Dermis microvascular lymphatic vessel endothelial cell (primary cell): ENCODE measurements around the gene SLC22A6. TPM values are rescaled to one million over a fixed set of nuclear protein-coding genes. Genes with fewer than 3 reads are reported as not detected.
"Not testable (repeated sequence)": the region's sequence is repeated elsewhere in the genome, so short reads cannot be mapped to it uniquely, and the experiment has no call there.

Experiments used
- DNase-seq, 2 donors: peaks; one replicate each; pipeline versions ENCODE4 v3.0.0 to v3.0.0-alpha.2; 2010; ENCODE audit warnings: low read depth in 2 of 2
- total RNA-seq: library from RNA; depleted of rRNA; stranded (reverse); fragments of >200 nt; gene quantifications from 2 replicates; pipeline ENCODE4 v1.2.1, GENCODE V29; 2014

Gene SLC22A6
- total RNA-seq, 1 donor from 2014 or later, result not detected

DNA sequence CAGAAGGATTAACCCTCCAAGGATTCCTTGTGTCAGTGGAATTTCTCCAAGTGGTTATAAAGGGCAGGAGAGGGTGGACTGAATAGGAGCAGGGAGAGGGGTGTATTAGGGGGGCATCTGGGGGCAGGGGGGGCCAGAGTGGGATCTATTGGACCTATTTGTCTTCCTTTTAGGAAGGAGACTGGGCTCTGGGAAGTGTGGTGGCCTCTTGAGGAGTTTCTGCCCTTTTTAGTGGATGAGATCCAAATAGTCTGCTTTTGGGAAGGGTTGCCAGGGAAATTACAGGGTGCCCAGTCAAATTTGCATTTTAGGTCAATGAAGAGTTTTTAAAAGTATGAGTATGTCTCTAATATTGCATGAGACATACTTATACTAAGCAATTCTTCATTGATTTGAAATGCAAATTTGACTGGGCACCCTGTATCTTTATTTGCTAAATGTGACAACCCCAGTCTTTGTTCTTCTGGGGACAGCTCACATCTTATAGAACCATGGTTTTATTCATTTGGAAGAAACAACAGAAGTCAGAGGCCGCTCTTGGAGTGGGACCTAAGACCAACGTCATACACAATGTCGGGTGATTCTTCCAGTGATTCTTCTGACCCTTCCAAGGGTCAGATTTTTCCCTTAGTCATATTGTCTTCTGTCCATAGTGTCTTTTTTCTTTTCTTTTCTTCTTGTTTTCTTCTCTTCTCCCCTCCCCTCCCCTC is 429 bp upstream of the SLC22A6 start:
- DNase-seq, result no peak

DNA sequence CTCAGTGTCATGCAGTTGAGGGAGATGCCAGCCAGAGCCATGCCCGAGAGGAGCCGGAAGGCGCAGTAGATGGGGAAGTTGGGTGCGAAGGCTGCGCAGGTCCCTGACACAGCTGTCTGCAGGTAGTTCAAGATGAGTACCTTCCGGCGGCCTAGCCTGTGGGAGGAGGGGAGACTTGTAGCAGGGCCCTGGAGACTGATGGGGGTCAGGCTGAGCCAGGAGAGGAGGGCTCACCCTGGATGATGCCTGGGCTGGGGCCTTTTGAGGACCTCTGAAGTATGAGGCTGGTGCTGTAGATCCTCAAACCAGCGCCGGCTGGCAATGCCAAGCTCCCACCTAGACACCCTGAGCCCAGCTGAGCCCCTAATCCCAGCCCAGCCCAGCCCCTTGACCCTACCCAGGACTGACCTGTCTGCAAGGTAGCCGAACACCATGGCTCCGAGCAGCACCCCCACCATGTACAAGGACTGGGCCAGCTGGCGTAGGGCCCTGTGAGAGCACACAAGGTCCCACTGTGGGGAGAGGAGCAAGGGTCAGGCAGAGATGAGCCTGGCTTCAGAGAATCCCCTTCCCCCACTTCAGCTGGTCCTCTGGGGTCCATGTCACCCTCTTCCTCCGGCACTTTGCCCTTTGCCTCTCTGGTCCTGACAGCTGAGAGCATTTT is 1.1 kb downstream of the SLC22A6 start:
- DNase-seq, result no peak

DNA sequence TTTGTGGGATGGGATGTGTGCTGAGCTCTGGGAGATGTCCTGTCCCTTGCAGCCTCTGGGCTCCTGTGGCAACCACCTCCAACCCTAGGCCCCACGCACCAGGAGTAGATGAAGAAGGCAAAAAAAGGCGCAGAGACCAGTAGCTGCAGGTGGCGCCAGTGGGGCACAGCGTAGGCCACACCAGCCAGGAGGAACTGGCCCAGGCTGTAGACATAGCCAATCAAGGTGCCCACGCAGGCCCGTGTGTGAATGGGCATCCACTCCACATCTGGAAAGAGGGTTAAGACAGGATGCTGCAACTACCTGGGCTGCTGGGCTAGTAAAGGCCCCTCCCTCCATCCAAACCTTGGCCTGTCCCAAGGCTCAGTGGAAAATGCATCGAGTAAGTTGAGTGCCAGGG is 3.0 kb downstream of the SLC22A6 start:
- no peak for DNase-seq

DNA sequence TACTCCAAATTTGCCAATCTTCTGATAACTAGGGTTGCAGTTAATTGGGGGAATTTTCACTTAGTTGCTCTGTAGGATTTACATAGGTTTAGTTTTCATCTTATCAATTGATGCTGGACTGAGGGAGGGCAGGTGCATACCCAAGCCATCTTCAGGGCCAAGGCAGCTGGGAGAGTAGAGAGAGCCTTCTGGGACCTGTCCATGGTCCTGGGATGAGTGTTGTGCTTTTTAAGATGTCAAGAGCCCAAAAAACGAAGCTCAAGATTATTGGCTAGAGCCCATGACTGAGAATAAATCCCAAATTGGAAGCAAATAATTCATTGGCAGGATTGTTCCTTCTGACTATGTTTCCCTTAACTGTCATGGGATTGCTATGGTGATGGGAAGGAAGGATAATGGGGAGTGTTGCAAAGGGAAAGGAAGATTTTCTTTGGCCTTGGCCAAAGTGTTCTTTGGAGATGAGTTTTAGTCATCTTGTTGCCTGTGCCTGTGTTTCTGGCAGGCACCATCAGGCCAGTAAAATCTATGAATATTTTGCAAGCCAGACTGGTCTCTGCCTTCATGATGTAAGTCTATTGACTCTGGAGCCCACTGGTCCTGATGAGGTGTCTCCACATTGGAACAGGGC is 4.5 kb downstream of the SLC22A6 start:
- DNase-seq, result peak in 1 of 2 donors; percentile 15

DNA sequence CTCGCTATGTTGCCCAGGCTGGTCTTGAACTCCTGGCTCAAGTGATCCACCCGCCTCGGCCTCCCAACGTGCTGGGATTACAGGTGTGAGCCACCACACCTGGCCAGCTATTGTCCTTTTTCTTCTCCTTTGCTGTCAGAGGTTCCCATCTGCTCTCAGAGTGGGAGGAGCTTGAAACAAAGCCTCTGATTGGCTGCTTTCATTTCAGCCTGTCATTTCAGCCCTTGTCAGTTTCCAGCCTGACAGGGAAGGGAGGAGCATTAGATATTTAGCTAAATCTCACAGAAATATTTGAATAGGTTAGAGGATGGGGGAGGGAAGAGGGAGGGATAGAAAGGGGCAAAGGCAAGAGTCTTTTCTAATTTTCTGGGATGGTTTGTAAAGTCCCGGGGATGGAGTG is 8.7 kb downstream of the SLC22A6 start:
- DNase-seq, result no peak

DNA sequence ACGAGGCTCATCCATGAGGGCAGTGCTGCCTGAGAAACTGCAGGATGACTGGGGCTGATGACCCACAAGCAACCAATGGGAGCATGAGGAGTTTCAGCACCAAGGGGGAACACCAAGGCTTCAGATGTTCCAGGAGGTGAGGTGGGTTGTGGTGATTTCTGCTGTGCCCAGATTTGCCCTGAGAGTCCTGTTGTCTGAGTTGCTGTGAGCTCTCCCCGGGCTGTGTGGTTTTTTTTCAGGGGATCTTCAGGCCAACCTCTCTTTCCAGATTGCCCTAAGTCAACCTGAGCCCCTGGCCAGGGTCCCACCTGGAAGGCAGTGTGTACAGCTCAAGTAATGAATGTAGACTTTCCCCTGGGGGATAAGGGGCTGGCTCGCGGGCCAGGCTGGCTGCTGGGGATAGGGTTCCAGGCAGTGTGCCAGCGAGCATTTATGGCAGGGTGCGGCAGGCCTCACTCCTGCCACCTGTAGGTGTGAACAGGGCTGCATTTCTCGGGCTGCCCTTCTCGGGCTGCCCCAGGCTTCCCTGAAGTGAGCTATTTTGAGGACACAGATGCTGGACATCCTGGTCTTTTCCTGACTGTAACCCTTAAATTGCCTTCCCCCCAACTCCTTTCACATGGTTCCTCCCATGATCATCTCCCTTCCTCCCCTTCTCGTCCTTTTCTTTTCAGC is 9.8 kb downstream of the SLC22A6 start:
- DNase-seq, result peak in 1 of 2 donors; percentile 5

DNA sequence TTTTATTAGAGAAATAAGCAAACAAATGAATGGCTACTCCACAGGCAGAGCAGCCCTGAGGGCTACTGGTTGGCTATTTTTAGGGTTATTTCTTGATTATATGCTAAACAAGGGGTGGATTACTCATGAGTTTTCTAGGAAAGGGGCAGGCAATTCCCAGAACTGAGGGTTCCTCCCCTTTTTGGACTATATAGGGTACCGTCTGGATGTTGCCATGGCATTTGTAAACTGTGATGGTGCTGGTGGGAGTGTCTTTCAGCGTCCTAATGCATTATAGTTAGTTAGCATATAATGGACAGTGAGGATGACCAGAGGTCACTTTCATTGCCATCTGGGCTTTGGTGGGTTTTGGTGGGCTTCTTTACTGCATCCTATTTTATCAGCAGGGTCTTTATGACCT is 19.2 kb downstream of the SLC22A6 start:
- no peak for DNase-seq

DNA sequence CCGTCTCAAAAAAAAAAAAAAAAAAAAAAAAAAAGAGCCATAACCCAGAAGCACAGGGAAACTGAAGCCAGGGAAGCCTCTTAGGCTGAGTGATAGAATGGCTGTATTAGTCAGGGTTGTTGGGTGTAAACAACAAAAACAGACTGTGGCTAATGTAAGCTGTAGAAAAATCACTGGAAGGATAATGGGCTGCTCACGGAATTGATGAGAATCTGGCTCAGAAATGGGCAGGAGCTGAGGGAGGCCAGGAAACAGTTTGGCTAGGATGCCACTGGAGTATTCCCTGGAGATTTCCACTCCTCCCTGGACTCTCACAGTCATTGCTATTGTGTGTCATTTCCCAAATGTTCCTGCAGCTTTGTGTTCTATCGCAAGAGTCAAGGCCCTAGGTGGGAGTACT is 22.4 kb downstream of the SLC22A6 start:
- DNase-seq, result no peak

DNA sequence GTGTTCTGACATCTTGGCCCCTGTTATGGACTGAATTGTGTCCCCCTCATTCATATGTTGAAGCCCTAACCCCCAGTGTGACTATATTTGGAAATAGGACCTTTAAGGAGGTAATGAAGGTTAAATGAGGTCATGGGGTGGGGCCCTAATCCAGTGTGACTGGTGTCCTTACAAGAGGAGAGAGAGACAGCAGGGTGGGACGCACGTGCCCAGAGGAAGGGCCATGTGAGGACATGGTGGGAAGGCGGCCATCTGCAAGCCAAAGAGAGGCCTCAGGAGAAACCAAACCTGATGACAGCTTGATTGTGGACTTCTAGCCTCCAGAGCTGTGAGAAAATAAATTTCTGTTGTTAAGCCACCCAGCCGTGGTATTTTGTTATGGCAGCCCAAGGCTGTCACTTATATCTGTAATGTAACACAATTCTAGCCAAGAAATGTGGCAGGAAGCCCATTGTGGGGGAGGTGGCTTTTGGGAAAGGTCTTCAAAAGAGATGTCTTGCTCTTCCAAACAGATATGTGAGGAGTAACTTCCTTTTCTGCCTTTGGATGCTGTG is 23.7 kb downstream of the SLC22A6 start:
- DNase-seq, result no peak

DNA sequence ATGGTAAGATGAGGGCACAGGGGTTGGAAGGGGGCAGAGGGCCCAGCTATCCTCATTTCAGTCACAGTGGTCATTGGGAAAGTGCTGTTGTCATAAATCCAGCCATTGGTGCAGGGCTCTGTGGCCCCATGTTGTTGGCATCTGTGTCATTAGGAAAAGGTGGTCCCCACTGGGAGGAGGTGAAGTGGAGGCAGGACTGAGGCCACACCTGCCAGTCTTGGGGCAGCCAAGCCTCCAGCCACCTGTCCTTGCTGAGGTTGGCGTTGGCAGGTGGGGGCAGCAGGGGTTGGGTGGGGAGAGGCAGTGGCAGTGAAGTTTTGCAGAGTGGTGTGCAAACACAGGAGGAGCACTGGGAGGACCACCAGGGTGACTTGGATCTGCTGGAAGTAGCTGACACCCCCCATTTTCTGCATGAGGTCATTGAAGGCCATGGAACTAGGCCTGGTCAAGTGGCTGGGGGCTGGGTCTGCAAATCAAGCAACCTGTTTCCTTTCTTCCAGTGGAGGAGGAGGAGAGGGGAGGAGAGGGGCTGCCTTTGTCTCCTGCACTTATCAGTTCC is 25.3 kb downstream of the SLC22A6 start:
- DNase-seq, result no peak

DNA sequence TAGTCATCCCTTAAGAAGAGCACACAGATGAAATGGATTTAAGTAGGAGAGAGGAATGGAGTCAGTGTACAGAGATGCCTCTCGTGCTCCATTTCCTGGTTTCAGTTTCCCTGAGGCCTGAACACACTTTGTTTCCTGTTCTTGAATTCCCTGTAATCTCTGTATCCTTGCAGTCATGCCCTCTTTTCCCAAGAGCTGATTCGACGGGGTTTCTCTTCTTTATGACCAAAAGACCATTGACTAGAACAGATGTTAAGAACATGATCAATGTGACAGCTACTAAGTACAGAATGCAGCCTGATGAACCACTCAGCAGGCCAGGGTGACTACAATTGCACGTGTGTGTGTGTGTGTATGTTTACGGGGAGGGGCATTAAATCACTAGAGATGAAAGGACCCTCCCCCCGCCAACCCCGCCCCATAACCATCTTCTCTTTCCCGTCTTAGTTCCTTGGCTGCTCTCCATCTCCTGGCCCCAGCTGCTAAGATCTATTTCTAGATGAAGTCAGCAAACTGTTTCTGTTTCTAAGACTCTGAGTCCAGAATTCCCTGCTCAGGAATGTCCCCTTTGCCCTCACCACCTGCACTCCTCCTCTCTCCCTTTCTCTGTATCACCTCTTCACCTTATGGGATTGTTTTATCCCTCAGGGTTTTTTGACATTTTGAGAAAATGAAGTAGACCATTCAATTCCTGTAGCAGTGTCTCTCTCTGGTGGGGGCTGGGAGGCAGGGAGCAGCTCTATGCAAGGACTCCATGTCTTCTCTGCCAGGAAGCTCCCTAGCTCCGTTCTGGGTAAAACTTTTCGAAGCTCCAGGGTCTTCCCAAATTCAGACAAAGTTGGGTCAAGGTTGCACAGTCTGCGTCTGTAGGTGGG is 26.0 kb downstream of the SLC22A6 start:
- DNase-seq, result no peak

DNA sequence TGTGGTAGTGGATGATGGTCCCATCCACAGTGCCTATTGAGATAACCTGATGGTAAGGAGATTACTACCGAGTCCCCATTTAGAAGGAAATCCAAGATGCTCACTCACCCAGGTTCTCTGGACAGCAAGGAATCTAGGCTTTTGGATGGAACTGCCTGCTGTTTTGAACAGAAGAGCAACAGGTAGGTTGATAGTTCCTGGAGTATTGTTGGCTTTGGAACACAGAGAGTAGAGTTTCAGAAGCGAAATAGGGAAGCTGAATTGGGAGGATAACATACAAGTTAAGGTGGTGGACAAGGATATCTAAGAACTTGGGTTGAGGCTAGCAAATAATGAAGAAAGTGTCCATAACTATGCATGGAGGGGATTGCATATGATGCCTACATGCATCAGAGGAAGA is 27.6 kb downstream of the SLC22A6 start:
- no peak for DNase-seq

DNA sequence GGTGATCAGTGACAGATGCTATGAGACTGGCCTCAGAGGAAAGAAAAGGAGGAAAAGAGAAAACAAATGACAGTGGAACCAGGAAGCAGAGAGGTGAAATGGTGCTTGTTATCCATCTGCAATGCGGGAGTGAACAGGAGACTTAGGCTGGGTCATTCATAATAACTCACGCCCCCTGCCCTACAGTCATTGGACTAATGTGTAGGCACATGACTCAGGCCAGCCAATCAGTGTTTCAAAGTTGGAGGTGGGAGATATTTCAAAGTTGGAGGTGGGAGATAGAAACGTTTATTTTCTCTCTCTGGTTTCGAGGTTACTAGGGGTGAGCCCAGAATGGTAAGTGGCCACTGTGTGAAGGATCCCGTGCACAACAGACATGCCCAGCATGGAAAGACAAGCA is 30.3 kb downstream of the SLC22A6 start:
- no peak for DNase-seq

DNA sequence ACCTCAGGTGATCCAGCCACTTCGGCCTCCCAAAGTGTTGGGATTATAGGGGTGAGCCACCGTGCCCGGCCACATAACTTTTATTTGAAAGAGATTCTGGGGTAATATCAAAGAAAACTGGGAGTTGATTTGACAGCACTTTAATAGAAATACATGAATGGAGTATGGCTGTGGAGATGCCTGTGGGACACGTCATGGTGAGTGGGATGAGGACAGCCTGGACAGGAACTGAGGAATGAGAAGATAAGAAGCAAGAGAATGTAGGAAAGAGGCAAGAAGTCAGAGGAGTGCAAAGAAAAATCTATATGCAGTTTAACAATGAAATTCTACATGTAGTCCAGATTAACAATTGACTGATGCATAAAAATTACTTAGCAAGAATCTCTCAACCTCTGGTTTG is 31.0 kb downstream of the SLC22A6 start:
- DNase-seq, result no peak

DNA sequence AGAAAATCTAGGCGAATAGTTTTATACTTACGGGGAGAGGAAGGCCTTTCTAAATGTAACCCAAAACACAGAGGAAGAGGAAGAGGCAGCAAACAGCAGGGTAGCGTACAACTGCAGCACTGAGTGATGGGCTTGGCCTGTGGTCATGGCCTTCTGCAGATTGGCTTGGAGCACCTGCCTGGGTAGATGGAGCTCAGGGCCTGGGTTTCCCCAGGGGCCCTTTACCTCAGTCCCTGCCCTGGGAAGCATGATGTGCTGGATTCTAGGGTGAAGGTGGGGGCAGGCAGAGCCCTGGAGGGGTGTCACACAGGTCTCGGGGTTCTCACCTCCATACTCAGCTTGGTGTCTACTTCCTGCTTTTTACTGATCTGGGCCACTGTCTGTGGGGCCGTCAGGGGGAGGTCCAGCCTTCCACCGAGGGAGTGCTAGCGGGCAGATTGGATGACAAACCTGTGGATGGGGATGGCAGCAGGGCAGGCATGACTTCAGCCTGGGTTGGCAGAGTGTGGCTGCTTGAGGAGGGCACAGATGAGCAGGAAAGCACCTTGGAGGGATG is 35.9 kb downstream of the SLC22A6 start:
- DNase-seq, result no peak

DNA sequence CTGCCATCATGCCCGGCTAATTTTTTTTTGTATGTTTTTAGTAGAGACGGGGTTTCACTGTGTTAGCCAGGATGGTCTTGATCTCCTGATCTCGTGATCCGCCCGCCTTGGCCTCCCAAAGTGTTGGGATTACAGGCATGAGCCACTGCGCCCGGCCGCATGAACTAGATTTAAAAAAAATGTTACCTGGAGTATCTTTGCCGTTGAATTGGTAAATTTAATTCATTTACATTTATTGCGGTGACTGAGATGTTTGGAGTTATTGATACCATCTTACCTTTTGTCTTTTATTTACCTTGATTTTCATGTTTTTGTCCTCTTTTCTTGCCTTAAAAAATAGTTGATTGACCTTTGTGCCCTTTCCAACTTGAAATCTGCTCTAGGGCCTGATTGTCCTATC is 39.2 kb downstream of the SLC22A6 start:
- not testable (repeated sequence) for DNase-seq

DNA sequence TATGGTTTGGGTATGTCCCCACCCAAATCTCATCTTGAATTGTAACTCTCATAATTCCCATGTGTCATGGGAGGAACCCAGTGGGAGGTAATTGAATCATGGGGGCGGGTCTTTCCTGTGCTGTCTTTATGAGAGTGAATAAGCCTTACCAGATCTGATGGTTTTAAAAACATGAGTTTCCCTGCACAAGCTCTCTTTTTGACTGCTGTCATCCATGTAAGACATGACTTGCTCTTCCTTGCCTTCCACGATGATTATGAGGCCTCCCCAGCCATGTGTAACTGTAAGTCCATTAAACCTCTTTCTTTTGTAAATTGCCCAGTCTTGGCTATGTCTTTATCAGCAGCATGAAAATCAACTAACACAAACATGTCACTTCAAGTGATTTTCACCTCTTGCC is 47.2 kb downstream of the SLC22A6 start:
- DNase-seq, result not testable (repeated sequence)

DNA sequence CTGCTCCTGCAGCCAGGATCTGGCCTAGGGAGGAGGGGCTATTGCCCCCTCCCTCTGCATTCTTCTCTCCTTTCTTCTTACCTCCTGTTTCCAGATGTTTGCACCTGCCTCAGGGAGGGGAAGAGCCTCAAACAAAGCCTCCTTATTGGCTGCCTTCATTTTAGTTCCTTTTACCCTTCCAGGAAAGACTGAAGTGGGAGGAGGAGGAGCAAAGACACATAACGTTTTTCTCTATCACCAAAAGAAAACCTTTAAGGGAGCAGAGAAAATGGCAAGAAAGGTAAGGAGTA is 50.3 kb downstream of the SLC22A6 start:
- DNase-seq, result no peak

DNA sequence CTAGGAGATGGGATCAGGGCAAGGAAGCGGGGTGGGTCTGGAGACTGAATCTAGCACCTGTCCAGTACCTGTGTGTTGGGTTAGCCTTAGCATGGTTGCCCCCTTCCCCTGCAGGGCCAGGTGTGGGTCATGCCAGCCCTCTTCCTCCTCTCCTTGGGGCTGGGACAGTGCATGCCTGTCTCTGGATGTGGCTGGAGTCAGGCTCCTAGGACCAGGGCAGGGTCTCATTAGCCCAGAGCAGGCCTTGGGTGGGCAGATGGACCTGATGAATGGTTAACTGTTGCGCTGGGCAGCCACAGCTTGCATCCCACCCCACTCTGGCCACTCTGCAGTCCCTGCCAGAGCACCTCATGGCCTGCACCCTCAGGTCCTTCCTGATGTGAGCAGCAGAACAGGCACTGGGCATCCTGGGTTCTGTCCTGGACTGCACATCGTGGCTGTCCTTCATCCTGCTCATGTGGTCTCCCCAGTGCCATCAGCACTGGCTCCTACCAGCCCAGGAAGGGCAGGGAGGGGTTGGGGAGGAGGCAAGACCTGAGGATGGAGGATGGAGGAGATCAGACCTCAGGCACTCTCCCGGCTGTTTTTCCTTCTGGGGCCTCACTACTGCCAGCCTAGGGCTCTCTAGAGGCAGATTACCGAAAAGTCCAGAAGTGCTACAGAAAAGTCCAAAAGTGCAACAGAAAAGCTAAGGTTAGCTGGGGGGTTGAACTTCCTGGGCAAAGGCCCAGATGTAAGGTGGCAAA is 50.8 kb downstream of the SLC22A6 start:
- DNase-seq, result no peak

DNA sequence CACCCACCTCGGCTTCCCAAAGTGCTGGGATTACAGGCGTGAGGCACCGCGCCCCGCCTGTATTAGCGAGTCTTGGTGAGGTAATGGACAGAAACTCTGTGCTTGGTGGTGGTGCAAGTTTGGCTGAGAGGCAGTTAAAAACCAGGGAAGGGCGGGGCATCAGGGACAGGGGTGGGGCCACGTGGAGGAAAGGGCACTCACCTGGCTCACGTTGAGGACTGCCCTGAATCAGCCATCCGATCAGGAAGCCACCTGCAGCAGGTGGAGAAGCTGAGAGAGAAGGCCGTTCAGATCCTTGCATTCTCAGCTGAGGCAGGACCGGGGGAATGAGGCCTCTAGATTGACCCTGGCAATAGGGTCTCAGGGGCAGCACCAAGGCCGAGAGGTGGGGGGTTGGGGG is 51.5 kb downstream of the SLC22A6 start:
- no peak for DNase-seq
